Glomerular visceral epithelial cell (primary cell): ENCODE data around the gene PNPLA2.
A peak's percentile ranks its signal among the peaks of the same experiment; 100 is the strongest.

Experiments
- DNase-seq: peaks from one replicate; pipeline ENCODE4 v3.0.0-alpha.2; 2016; ENCODE audit errors: extremely low spot score

PNPLA2 gene

DNA sequence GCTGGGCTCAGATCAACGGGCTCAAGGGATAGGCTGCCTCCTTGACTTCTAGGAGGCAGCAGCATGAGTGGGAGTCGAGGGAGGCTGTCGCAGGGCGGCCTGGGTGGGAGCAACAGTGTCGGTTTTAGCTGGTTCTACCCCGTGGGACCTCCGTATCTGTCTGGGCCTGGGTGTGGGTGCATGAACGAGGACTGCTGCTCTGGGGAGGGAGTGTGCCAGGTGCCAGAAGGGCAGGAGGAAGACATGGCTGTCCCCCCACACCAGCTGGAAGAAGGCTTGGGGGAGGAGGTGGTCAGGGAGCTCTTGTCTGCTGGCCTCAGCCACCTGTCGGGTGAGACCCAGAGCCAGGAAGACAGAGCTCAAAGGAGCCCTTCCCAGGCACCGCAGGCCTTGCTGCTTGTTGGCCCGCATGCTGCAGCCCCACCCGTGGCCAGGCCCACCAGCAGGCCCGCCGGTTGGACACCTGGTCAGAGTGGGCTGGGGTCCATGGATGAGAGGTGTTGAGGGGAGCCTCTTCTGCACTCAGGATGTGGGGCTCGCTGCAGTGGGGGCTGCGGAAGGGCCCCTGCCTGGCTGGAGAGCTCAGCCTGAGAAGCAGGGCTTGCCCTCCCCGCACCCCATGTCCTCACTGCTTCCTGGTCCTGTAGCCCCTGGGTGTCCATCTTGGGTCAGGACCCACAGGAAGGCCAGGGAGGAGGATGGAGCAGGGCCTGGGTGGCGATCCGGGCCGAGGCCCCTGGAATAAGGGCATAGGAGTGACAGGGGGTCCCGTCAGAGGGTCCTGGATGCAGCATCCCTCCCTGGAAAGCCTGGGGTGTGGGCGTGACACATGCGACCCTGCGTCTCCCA lies 32.3 kb upstream of the PNPLA2 start:
- DNase-seq, result no peak

DNA sequence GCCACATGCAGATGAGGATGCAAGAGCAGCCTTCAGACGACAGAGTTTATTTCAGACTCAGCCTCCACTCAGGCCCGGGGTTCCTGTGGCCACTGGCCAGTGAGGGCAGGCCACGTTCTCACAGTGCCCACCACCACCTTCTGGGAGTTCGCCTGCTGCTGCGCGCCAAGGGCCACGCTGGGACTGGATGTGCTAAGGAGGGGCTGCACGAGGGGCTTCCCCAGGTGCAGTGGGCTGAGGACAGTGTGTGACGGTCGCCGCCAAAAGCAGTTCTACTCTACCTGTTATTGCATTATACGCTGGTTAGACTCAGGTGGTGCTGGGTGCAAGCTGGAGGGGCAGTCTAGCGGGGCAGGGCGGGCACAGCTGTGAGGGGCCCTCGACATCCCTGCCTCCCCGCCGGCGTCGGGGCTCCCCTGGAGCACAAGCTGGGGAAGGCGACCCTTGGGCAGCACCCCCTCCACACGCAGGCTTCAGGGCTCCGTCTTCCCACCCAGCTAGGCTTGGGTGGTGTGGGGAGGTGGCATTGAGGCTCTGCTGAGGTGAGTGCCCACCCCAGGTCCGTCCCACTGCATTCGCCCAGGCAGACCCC lies 31.5 kb upstream of the PNPLA2 start:
- no peak for DNase-seq

DNA sequence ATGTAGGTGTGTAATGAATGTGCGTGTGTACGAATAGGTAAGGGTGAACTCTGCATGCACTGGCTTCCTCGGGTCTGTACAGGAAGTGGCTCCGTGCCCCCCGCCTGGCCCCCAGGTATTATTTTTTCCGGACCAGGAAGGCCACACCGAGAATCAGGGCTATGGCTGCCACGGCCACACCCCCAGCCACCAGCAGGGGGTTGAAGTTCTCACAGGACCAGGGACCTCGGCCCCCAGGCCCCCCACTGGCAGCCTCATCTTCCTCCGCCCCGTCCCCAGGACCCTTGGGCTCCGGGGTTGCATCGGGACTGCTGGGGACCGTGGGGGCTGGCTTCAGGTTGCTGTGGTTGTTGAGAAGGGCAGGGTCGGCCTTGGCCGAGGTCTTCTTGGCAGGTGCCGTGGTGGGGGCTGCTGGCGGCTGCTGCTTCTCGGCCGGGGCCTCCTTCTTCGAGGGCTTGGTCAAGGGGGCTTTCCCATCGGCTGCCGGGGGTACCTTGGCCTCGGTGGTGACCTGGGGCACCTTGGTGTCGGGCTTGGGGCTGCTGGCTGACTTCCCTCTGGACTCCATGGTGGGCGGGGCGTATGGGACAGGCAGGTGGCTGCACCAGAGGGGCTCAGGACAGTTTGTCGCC lies 30.6 kb upstream of the PNPLA2 start:
- DNase-seq, result no peak

DNA sequence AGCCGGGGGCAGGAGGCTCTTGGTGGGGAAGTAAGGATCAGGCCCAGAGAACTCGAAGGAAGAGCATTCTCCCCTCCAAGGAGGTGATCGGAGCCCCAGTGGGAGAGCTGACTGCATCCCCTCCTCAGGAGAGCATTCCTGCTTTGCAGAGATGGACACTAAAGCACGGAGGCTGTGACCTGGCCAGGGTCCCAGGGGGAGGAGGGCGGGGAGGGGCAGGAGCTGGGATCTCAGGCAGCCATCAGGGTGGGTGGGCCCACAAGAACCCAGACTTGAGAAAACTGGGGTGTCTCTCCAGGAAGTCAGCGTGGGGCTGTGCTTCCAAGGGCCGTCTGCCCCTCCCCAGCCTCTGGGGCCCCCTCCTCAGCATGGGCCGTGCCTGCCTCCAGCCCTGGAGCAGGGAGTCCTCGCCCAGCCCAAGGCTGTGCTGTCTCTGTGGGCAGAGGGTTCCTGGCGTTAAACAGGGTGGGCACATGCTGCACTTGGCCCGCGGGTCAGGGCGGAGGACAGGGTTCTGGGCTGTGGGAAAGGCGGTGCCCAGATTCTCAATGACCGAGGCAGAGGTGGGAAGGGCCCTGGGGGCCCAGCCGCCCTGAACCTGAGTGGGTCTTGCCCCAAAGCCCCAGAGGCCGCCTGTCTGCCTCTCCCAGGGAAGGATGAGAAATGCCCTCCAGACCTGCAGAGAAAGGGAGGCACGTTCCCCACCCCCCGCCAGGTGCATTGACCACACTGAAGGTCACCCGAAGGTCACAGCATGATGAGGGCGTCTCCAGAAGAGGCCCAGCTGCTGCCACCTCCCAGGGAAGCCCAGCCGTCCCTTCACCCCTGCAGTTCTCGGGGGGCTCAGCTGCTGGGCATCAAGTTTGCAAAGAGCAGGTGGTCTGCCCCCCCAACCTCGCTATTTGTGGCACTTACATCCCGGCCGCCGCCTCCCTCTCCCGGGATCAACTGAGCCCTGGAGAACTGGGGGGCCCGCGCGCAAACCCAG lies 29.5 kb upstream of the PNPLA2 start:
- no peak for DNase-seq

DNA sequence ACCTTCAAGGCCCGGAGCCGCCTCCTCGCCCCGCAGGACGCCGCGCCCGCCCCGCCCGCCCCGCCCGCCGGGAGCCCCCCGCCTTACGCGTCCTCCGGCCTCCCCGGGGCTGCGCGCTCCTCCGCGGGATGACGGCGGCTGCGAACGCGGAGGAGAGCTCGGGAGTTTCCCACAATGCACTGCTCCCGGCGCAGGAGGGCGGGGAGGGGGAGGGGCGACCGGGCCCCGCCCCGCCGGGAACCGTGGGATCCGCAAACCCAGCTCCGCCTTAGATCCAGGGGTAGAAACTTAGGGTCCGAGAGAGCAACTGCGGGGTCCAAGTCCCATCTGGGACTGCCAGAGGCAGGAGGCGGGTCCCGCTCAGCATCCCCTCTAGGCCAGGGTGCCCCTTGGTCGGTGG lies 28.8 kb upstream of the PNPLA2 start, which contains the start of gene CEND1:
Gene CEND1 (minus strand): TSS at position 148 of the 400 bp plus-strand sequence. CDS start 1,514 bp downstream, outside the sequence.
- no peak for DNase-seq

DNA sequence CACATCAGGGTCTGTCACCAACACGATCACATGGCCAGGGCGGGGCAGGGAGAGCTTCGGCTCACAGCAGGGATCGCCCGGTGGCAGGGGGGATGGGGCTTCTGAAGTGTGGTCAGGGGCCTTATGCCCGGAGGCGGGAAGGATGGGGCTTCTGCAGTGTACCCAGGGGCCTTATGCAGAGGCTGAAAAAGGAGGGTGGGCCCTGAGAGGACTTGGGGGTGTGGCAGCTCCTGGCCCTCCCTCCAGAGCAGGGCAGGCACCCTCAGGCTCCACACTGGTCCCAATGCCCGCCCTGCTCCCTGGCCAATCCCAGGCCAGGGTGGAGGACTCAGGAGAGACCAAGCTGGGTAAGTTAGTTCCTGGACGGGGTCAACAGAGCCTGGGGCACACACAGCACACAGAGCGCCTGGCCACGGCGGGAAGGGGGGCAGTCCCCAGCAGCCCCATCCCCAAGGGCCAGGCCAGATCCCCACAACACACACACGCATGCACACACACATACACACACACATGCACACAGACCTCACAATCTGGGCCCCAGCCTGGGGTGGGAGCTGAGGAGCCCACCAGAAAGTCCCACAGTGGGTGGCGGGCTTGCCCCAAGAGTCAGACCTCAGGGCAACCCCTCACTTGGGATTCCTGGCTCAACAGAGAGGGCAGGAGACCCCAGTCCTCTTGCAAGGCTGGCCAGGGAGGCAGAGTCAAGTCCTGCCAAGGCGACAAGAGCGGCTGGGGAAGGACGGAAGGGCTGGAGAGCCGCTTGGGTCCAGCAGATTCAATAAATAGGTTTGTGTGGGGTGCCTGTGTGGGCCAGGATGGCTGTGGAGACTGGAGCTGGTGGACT lies 27.8 kb upstream of the PNPLA2 start:
- no peak for DNase-seq

DNA sequence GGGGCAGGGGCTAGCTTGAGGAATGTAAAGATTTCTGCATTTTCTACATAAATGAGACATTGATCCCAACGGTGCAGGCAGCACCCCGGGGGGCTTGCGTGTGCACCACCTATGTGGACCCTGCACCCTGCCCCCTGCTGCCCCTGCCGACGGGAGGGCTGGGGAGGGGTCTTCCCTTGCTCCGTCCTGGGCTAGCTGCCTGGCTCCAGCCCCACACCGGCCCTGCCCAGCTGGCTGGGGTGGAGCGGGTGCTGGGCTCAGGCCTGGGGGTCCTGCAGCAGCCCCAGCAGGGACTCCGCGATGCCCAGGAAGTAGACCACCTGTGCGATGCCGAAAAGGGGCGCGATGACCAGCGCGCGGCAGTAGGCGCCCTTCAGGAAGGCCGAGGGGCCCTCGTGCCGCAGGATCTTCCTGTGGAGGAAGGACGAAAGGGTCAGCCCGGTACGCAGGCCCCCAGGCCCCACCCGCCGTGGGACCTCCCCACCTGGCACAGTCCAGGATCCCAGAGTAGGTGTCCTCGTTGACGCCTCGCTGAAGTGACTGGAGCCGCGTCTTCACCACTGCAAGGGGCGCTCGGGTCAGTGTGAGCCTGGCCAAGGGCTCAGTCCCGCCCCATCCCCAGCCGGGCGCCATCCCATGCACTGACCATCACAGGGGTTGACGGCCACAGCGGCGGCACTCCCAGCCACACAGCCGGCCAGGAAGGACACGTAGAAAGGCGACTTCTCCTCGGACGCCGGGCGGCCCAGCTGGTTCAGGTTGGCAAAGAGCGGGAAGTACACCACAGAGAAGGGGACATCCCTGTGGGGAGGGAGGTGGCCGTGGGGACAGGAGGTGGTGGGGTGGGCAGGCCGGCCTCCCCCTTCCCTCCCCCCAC lies 26.8 kb upstream of the PNPLA2 start:
- no peak for DNase-seq

DNA sequence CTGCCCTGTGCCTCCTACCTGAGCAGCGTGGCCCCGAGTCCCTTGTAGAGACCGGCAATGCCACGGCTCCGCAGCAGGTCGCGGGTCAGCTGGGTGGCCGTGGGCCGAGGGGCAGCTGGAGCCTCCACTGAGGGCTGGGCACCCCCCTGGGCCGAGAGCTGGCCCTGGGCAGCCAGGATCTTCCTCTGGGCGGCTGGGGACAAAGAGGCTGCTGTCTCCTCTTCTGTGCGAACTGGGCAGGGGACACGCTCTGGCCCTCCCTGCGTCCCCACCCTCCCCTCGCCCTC lies 26.2 kb upstream of the PNPLA2 start:
- DNase-seq, result no peak

DNA sequence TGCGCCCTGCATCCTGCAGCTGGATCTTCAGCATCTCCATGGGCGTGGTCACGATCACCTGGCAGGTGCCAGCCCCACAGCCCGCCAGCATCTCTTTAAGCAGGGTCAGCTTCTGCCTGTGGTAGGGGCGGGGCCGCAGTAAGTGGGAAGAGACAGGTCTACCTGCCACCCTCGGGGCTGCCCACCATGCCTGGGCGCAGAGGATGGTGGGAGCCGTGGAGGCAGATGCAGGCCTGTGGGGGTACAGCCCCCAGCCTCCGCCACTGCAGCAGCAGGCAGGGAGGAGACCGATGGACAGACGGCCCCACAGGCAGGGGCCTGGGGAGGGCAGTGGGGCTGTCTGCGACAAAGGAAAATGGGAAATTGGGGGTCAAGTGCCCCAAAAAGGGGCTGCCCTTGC lies 25.8 kb upstream of the PNPLA2 start:
- DNase-seq, result no peak

DNA sequence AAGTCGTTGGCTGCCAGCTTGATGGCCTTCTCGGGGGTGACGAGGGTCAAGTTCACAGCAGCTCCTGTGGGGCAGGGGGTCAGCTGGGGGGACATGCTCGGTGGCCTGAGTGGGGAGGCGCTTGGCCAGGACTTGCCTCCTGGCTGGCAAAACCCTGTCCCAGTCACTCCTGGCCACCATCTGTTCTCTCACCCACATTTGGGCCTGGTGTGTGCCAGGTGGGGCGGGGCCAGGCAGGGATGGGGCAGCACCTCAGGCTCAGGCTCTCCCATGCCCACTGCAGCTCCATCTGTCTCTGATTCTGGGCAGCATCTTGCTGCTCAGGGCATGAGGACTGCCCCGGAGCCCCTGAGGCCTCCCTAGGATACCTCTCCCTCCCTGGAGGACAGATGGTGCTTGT lies 25.2 kb upstream of the PNPLA2 start:
- no peak for DNase-seq

DNA sequence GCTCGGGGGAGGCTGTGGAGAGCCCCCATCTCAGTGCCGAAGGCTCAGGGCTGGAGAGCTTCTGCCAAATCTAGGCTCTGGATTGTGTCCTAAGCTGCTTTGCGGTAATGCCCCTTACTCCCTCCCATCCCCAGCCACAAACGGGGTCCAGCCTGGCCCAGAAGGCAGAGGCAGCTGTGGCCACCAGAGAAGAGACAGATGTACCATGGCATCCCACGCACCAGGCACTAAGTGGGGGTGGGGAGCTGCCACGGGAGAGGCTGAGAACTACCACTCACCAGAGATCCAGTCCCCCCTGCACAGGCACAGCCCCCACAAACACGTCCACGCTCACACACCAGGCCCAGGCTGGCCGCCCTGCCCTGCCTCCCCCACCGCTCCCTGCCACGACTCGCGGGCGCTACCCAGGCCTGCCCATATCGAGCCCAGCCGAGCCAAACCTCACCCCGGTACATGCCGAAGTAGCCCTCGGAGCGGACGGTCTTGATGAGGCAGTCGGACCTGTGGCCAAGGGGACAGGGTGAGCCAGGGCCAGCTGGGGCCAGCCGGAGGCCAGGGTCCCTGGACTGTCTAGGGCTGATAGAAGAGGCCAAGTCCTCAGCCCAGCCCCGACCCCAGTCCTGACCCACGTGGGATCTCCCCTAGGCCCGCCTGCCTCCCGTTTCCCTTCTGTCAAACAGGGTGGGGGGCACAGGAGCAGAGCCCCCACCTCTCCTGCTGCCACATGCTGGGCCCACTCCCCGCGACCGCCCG lies 24.5 kb upstream of the PNPLA2 start:
- DNase-seq, result no peak

DNA sequence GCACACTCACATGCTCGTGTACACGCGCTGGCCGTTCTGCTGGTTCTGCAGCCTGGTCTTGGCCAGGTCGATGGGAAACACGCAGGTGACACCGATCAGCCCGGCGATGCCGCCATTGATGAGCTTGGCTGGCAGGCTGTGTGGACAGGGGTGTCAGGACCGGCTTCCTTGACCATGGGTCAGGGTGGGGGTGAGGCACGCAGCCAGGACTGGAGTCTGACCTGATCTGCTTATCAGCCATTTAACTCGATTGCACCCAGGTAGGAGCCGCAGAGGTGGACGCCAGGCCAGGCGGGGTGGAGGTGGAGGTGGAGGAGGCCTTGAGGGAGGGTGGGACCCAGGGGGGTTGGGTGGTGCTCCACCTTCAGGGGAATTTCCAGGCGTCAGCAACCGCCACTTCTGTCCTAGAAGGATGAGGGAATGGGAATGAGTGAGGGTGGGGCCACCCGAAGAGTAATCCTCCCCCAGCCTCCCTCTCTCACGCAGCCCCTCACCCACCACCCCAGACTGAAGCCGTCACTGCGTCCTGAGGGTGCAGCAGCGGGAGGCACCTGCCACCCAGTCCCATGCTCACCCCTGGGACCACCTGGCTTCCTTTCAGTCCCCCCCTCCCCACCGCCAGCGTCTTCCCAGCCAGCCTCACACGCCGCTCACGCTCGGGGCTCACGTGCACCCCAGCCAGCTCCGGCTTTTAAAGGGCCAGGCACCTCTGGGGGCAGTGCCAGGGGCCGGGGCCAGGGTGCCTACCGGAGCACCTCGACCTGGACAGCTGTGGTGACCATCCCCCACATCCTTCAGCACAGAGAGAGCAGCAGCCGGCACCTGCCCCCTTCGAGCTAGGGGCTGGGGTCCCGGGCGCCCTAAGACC lies 23.7 kb upstream of the PNPLA2 start:
- DNase-seq, result no peak

DNA sequence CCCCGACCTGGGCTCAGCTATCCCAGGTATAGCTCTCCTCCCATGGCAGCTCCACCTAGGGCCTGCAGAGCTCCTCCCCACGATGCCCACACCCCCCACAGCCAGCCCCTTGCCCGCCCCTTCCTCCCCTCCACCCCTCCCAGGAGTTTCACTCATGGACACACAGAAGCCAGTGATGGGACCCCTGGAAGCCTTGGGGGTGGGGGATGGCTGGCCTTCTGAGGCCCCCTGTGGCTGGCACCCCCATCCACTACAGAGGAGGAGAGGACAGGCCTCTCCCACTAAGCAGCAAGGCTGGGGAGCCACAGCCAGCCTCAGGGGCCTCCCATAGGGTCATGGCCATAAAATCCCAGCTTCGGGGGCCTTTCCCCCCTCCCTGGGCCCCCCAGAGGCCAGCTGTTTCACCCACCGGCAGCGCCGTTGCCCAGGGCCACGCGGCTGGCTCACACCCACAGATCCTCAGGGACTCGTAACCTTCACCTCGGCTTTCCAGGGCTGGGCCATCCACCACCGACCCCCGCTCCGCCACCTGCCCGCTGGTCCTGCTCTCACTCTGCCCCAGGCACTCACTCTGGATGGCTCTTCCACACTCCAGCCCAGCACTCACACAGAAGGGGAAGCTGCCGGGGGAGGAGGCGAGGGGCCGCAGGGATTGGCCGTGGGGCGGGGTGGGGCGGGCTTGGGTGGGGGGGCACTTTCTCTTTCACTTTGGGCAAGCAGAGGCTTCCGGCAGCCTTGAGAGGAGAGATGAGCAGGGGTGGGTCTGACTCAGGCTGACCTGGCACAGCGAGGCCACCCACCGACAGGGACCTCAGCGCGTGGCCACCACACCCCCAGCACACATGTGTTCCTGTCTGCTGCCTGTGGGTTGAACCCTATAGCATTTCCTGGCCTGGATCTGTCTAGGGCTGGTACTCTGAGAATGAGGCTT lies 22.8 kb upstream of the PNPLA2 start:
- peak; percentile 92 for DNase-seq

DNA sequence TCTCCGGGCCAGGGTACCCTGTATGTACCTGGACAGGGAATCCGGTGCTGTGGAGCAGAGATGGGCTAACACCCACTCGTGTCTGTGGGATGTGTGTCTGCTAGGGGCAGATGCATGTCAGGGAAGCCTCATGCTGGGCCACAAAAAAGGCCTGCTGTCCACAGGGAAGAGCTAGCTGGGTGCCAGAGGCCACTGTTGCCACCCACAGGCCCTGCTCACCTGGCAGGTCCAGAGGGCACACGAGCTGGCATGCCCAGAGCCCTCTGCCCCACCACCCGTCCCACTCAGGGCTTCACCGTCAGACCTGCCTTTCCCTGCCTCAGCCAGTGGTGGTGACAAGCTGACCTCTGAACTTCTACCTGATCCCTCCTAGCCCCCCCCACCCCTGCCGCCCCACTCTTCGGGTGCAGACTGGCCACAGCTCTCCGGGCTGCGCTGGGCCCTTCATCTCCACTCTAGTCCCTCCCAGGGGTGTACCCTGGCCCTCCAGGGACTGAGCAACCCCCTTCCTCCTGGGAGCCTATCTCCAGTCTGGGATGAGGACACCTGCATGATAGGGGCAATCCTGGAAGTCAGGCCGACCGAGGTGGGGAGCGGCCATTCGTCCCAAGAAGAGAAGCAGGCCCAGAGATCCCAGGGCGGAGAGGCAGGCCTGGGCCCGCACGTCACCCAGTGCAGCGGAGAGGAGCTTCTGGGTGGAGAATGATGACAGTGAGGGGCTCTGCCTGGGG lies 22.0 kb upstream of the PNPLA2 start:
- no peak for DNase-seq

DNA sequence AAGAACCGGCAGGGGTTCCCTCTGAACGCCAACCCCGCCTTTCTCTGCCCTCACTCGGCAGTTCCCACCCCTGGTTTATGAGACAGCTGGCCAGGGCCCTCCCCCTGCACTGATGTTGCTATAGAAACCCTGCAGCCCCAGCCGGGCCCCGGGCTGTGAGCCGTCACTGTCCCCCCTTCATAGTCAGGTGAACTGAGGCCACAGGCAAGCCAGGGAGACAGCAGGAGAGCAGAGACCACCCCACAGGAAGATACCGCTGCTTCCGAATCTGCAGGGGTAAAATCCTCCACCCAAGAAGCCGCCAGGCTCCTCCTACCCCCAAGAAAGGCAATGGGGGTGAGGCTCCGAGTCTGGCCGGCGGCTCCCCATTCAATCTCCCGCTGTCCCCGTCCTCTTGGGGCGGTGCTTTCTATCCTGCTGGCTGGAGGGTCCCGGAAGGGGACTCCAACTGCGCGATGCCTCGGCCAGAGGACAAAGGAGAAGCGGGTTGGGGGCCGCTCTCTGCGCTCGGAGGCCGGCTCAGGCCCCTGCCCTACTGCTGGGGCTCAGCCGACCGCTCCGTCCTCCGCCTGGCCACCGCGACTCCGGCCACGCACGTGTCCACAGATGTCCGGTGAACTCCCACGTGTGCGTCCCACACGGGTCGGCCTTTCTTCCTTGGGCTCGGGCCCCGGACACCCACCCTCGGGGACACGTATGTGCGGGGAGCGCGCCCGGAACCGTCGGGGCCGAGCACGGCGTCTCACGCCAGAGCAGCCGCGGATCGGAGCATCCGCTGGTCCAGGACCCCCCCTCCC lies 21.2 kb upstream of the PNPLA2 start:
- peak; percentile 75 for DNase-seq
